ENCODE measurements around the gene HELZ2. TPM values are rescaled to one million over a fixed set of nuclear protein-coding genes. Genes with fewer than 3 reads are reported as not detected.

Gene HELZ2
- total RNA-seq, 1 experiment from 2014 or later, result 27.9 TPM

DNA sequence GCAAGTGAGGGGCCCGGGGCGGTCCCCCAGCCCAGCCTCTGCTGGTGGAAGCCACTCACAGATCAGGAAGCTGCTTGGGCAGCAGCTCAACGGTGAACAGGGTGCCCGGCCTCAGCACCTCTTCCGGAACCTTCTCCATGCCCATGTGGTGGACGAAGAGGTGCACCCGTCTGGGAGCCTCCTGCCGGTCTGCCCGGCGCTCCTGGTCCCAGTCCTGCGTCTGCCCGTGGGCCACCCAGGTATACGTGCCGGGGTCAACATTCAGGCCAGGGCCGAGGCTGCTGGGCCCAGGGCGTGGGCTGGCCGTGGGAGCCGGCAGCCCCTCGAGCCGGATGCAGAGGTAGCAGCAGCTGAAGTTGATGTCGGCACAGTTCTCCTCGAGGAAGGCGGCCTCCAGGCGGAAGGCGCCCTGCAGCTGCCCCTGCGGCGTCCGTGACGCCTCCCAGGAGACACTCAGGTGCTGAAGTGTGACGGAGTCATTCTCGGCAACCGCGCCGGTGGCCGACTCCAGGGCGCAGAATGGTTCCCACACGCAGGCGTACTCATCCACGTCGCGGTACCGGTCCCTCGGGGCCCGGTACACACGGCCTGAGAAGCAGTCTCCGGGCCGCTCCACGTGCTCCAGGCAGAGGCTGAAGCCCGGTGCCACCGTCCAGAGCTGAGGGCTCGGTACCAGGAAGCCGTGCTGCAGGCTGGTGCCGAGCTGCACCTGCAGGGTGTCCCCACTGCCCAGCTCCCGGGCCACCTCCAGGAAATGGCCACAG lies 11.4 kb downstream of the HELZ2 start:
- Histone ChIP-seq H4K8ac (replicated peaks; ENCODE audit: insufficient read length, low read depth, low read length) (no peak overlapping the region), H2BK20ac (ENCODE audit: low read depth, low read length, poor library complexity, severe bottlenecking) (no peak overlapping the region), H3K4me1 (ENCODE audit: insufficient read depth, low read length) (no peaks in the 10 kb centered on the region), H2AFZ (ENCODE audit: low read length) (no peak overlapping the region), H3T11ph (ENCODE audit: low read length) (no peak overlapping the region), H3K23me2 (ENCODE audit: insufficient read length, low read depth, low read length, poor library complexity, severe bottlenecking) (no peaks in the 10 kb centered on the region), H3K27ac (ENCODE audit: insufficient read length, low read depth, low read length) (no peak overlapping the region), H4K20me1 (ENCODE audit: control insufficient read depth, insufficient read depth, insufficient read length) (no peaks in the 10 kb centered on the region), H3K23ac (ENCODE audit: insufficient read length, low read depth, low read length) (no peak overlapping the region), H3K14ac (ENCODE audit: insufficient read depth, low read length) (no peak overlapping the region), H2BK5ac (ENCODE audit: insufficient read length, low read length) (no peak overlapping the region), H4K91ac (ENCODE audit: insufficient read length, low read depth, low read length) (no peak overlapping the region), H2BK12ac (ENCODE audit: insufficient read length, low read depth, low read length) (no peak overlapping the region), H3K56ac (ENCODE audit: insufficient read length, low read depth, low read length) (no peak overlapping the region), H2BK120ac (ENCODE audit: low read depth, low read length, poor library complexity, severe bottlenecking) (no peak overlapping the region), H3K9ac (ENCODE audit: extremely low read depth, insufficient read length, low read length) (no peak overlapping the region), H3K18ac (ENCODE audit: insufficient read length, low read depth, low read length) (no peak overlapping the region), H2AK5ac (ENCODE audit: insufficient read length, low read length) (no peak overlapping the region), H3K9me3 (ENCODE audit: control insufficient read depth, low read depth, low read length) (no peaks in the 10 kb centered on the region), H3K4me2 (ENCODE audit: insufficient read depth, insufficient read length, low read length) (no peak overlapping the region), H3K27me3 (ENCODE audit: insufficient read depth, low read length) (no peaks in the 10 kb centered on the region), H3K79me1 (ENCODE audit: insufficient read depth, low read depth, low read length, poor library complexity, severe bottlenecking) (no peaks in the 10 kb centered on the region), H2BK15ac (ENCODE audit: low read depth, low read length) (no peak overlapping the region), H3K4ac (ENCODE audit: low read depth, low read length) (no peak overlapping the region), H4K5ac (ENCODE audit: insufficient read length, low read depth, low read length) (no peak overlapping the region), H3K79me2 (ENCODE audit: insufficient read depth, low read length) (no peaks in the 10 kb centered on the region)
- TF ChIP-seq CTCF (conservative IDR thresholded peaks at IDR 0.05), result no peak
- no peaks in the 10 kb centered on the region for H3K9me3 Mint-ChIP-seq
- peaks cover 3 to 9% (median 9%) of the 10 kb centered on the region in 3 experiments; a peak in 6 of 7 replicates for H3K36me3 Mint-ChIP-seq (ENCODE audit: insufficient read depth in 1 of 3, low read depth in 3 of 3)
- no peak overlapping the region for H3K4me3 Mint-ChIP-seq
- H3K27ac Mint-ChIP-seq, result no peak overlapping the region
- no peak for DNase-seq
- H3K27me3 Mint-ChIP-seq (ENCODE audit: low read depth), result no peaks in the 10 kb centered on the region
- no CpG with 5 or more reads among the region's 54 CpGs for WGBS (ENCODE audit: extremely low coverage, insufficient read length, low lambda C conversion rate)
- H3K4me1 Mint-ChIP-seq, result no peaks in the 10 kb centered on the region
